MM.1S (cell line): ENCODE results near the gene BUB3.

Experiments
- EZH2 ChIP-seq: fragments of 300-600 bp; sonication (generic); optimal IDR thresholded peaks from 2 replicates; pipeline ENCODE3; 2017; ENCODE audit warnings: low read depth, mild to moderate bottlenecking, antibody characterized with exemption, low read length, mixed read lengths
- TF ChIP-seq, protein P1 (sequence below): fragments of 300-600 bp; sonication (generic); IDR thresholded peaks from 2 replicates; pipeline ENCODE4 v1.5.1; 2016; ENCODE audit warnings: antibody characterized with exemption, low read length, mixed read lengths

DNA sequence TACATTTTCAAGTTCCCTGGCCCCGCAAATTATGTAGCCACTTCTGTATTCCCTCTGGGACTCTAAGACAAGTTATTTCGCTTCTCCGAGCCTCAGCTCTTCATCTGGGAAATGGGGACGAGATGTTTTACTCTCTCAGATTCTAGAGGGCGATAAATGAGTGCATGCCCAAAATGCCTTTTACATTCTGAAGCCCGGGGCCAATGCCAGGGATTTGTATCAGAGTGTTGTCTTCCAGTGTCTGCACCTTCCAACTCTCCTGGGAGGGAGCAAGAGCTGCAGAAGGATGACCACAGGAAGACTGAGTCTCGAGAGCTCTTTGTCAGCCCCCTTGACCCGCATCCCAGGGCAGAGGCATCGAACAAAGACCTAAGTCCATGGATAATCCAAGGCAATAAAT is 39.9 kb downstream of the BUB3 start:
- TF ChIP-seq, protein P1, sequence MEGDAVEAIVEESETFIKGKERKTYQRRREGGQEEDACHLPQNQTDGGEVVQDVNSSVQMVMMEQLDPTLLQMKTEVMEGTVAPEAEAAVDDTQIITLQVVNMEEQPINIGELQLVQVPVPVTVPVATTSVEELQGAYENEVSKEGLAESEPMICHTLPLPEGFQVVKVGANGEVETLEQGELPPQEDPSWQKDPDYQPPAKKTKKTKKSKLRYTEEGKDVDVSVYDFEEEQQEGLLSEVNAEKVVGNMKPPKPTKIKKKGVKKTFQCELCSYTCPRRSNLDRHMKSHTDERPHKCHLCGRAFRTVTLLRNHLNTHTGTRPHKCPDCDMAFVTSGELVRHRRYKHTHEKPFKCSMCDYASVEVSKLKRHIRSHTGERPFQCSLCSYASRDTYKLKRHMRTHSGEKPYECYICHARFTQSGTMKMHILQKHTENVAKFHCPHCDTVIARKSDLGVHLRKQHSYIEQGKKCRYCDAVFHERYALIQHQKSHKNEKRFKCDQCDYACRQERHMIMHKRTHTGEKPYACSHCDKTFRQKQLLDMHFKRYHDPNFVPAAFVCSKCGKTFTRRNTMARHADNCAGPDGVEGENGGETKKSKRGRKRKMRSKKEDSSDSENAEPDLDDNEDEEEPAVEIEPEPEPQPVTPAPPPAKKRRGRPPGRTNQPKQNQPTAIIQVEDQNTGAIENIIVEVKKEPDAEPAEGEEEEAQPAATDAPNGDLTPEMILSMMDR = no peak
- no peak for TF ChIP-seq EZH2
